CD4-positive, alpha-beta memory T cell (primary cell): ENCODE results near the gene EWSR1. TPM values are rescaled to one million over a fixed set of nuclear protein-coding genes. Genes with fewer than 3 reads are reported as not detected.

Source experiments
- CTCF ChIA-PET: fragments of 350-600 bp; sonication (Branson Sonifier 250); formaldehyde crosslinking; loops from one replicate; lab custom pipeline; 2021; ENCODE audit warnings: inconsistent platforms; ENCODE audit not compliant: partially characterized antibody; lab: Charles Lee
- POLR2A ChIA-PET: fragments of 350-600 bp; sonication (Branson Sonifier 250); formaldehyde crosslinking; loops from one replicate; lab custom pipeline; 2021; ENCODE audit not compliant: partially characterized antibody; lab: Charles Lee
- DNase-seq, 5 donors: peaks; one replicate each; pipeline versions ENCODE4 v3.0.0 to v3.0.0-alpha.2; 2020 to 2022; ENCODE audit warnings: mixed read lengths in 1 of 5
- H3K27ac ChIP-seq: one replicate; pipeline ENCODE4 v1.7.0; 2013; ENCODE audit warnings: low read depth, low read length
- H3K27me3 ChIP-seq: 2 replicates; pipeline ENCODE4 v1.7.0; 2013; ENCODE audit warnings: mild to moderate bottlenecking, low read length, moderate library complexity; ENCODE audit not compliant: insufficient read depth
- H3K36me3 ChIP-seq: 2 replicates; pipeline ENCODE4 v1.7.0; 2013; ENCODE audit warnings: mild to moderate bottlenecking, low read length, moderate library complexity; ENCODE audit not compliant: insufficient read depth
- H3K4me1 ChIP-seq: 2 replicates; pipeline ENCODE4 v1.7.0; 2013; ENCODE audit warnings: mild to moderate bottlenecking, low read length, moderate library complexity; ENCODE audit not compliant: insufficient read depth
- H3K4me3 ChIP-seq, 2 donors: one replicate each; pipeline ENCODE4 v1.7.0; 2013; ENCODE audit warnings: low read length in 2 of 2, mild to moderate bottlenecking in 1 of 2
- H3K9me3 ChIP-seq, 2 donors: one replicate each; pipeline ENCODE4 v1.7.0; 2013; ENCODE audit warnings: low read length in 2 of 2, control low read depth in 1 of 2; ENCODE audit not compliant: control insufficient read depth in 1 of 2
- H3K27ac Mint-ChIP-seq, 7 donors: one replicate each; pipeline ENCODE4 v1.8.0; 2020 to 2021; ENCODE audit warnings: mixed read lengths in 7 of 7, mild to moderate bottlenecking in 6 of 7, inconsistent platforms in 3 of 7, moderate library complexity in 3 of 7
- H3K27me3 Mint-ChIP-seq, 2 donors: one replicate each; pipeline ENCODE4 v1.8.0; 2020 to 2021; ENCODE audit warnings: mixed read lengths in 2 of 2
- H3K36me3 Mint-ChIP-seq, 2 donors: one replicate each; pipeline ENCODE4 v1.8.0; 2020 to 2021; ENCODE audit warnings: mixed read lengths in 2 of 2, inconsistent platforms in 1 of 2, mild to moderate bottlenecking in 1 of 2
- H3K4me1 Mint-ChIP-seq, 4 donors: one replicate each; pipeline ENCODE4 v1.8.0; 2020 to 2021; ENCODE audit warnings: mixed read lengths in 4 of 4, mild to moderate bottlenecking in 1 of 4
- H3K4me3 Mint-ChIP-seq, 8 donors: one replicate each; pipeline ENCODE4 v1.8.0; 2020 to 2021; ENCODE audit warnings: mixed read lengths in 8 of 8, mild to moderate bottlenecking in 7 of 8, moderate library complexity in 6 of 8, inconsistent platforms in 3 of 8
- H3K9me3 Mint-ChIP-seq, 8 donors: one replicate each; pipeline ENCODE4 v1.8.0; 2020 to 2021; ENCODE audit warnings: mixed read lengths in 8 of 8, mild to moderate bottlenecking in 5 of 8, inconsistent platforms in 3 of 8, moderate library complexity in 1 of 8
- intact Hi-C: fragments of 100-400 bp; cut with micrococcal nuclease; formaldehyde crosslinking; loops from one replicate; pipeline ENCODE4 v1.15.1; 2023
- polyA plus RNA-seq, 2 donors: library from polyadenylated mRNA; unstranded; fragments of 300-500 nt; fragmentation: Illumina TruSeq; gene quantifications; one replicate each; pipeline ENCODE4 v1.2.3, GENCODE V29; 2021
- total RNA-seq, 2 experiments: library from RNA; stranded (reverse); gene quantifications; one replicate each; pipeline ENCODE4 v1.2.3, GENCODE V29; 2021

The EWSR1 gene
- total and polyA plus RNA-seq, 4 experiments from 2014 or later, result 192 to 250 (median 228) TPM

DNA sequence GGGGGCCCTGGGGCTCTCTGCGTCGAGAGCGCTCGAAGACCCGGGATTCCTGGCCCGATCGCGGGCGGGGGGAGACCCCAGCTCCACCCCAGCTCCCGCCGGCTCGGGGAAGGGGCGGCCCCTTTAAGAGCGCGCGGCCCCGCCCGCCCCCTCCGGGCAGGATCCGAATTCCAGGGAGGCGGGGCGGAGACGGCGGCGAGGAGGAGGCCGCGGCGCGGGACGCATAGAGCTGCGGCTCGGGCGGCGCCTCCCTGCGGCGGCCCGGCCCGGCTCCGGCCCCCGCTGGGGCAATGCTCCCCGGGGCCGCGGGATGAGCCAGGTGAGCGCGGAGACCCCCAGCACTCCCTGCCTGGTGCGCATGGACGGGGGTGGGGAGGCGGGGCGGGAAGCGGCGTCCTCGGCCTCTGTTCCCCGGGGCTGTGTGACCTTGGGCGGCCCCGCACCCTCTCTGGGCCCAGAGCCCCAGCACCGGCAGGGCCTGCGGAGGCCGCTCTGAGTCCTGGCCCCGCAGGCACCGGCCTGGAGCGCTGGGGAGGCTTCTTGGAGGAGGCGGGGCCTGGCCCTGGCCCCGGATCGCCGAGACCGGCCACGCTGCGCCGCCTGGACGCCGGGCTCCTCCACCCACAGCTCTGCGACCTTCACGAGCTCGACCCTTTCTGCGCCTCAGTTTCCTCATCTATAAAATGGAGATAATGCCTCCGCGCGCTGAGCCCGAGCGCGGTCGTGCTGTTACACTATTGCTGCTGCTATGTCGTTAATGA lies 38.9 kb downstream of the EWSR1 start:
- Mint-ChIP-seq H3K4me1 (peaks cover 8 to 40% (median 17%) of the 10 kb centered on the region in 4 donors), H3K9me3 (no peaks in the 10 kb centered on the region), H3K27ac (peak overlapping the region in 2 of 7 donors; percentile 72 to 73), H3K27me3 (peaks cover 3 to 7% of the 10 kb centered on the region in 2 donors), H3K4me3 (peak overlapping the region; percentile 78 to 85 (median 83)), H3K36me3 (no peaks in the 10 kb centered on the region)
- H3K36me3 ChIP-seq, result no peaks in the 10 kb centered on the region
- H3K27ac ChIP-seq, result no peak overlapping the region
- no peaks in the 10 kb centered on the region for H3K27me3 ChIP-seq
- peaks cover 26% of the 10 kb centered on the region for H3K4me1 ChIP-seq
- H3K9me3 ChIP-seq, result no peaks in the 10 kb centered on the region
- intact Hi-C loops, result no loop called here
- no peak for DNase-seq
- H3K4me3 ChIP-seq, result peak overlapping the region in 1 of 2 donors; percentile 66
- ChIA-PET POLR2A (interaction anchor here (0.6 to 0.7 kb wide), 2 partner anchors 37 to 39 kb away, joined by 3 read pairs; partner anchors contain the start of genes EWSR1 and RHBDD3), CTCF (interaction anchor here (1.9 kb wide), 1 partner anchor 12 kb away, joined by 4 read pairs; no protein-coding TSS in a partner anchor)

DNA sequence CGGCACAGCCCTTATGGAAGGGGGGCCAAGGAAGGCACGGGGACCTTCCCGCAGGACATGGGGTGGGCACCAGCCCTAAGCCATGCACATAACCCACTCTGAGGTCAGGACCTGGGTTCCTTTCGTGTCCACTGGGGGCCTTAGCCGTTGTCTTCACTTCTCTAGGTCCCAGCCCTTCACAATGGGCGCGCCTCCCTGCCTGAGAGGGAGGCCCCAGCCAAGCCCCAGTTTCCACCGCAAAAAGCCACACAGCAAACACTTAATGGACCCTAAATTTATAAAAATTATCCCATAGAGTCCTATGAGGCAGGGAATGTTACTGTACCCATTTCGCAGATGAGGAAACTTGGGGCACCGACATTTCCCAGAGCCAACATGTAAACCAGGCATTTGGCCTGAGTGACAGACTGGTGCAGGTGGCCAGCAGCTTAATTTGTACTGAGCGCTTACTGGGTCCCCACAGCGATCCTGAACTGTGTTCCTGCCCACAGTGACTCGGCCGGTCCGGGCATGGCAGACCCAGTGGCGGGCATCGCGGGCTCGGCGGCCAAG lies 39.6 kb downstream of the EWSR1 start:
- H3K27me3 Mint-ChIP-seq, result peaks cover 6 to 11% of the 10 kb centered on the region in 2 donors
- Histone ChIP-seq H3K27ac (no peak overlapping the region), H3K9me3 (no peaks in the 10 kb centered on the region), H3K4me1 (peaks cover 26% of the 10 kb centered on the region), H3K4me3 (peak overlapping the region in 1 of 2 donors; percentile 66), H3K27me3 (no peaks in the 10 kb centered on the region), H3K36me3 (no peaks in the 10 kb centered on the region)
- peak overlapping the region in 3 of 7 donors; percentile 25 to 73 (median 72) for H3K27ac Mint-ChIP-seq
- peaks cover 8 to 40% (median 20%) of the 10 kb centered on the region in 4 donors for H3K4me1 Mint-ChIP-seq
- POLR2A ChIA-PET, result no interaction called here
- CTCF ChIA-PET, result interaction anchor here (1.9 kb wide), 1 partner anchor 13 kb away, joined by 4 read pairs; no protein-coding TSS in a partner anchor
- peak overlapping the region; percentile 78 to 85 (median 82) for H3K4me3 Mint-ChIP-seq
- intact Hi-C loops, result no loop called here
- no peak for DNase-seq
- no peaks in the 10 kb centered on the region for H3K36me3 Mint-ChIP-seq
- H3K9me3 Mint-ChIP-seq, result no peaks in the 10 kb centered on the region

DNA sequence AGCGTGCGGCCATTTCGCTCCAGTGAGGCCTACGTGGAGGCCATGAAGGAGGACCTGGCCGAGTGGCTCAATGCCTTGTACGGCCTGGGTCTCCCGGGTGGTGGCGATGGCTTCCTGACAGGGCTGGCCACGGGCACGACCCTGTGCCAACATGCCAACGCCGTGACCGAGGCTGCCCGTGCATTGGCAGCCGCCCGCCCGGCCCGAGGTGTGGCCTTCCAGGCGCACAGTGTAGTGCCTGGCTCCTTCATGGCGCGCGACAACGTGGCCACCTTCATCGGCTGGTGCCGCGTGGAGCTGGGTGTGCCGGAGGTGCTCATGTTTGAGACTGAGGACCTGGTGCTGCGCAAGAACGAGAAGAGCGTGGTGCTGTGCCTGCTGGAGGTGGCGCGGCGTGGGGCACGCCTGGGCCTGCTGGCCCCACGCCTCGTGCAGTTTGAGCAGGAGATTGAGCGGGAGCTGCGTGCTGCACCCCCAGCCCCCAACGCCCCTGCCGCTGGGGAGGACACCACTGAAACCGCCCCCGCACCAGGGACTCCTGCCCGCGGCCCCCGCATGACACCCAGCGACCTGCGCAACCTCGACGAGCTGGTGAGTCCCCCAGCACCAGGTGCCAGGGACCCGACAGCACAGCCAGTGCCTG lies 40.2 kb downstream of the EWSR1 start:
- no peak for DNase-seq
- H3K27ac Mint-ChIP-seq, result peak overlapping the region in 4 of 7 donors; percentile 24 to 73 (median 58)

DNA sequence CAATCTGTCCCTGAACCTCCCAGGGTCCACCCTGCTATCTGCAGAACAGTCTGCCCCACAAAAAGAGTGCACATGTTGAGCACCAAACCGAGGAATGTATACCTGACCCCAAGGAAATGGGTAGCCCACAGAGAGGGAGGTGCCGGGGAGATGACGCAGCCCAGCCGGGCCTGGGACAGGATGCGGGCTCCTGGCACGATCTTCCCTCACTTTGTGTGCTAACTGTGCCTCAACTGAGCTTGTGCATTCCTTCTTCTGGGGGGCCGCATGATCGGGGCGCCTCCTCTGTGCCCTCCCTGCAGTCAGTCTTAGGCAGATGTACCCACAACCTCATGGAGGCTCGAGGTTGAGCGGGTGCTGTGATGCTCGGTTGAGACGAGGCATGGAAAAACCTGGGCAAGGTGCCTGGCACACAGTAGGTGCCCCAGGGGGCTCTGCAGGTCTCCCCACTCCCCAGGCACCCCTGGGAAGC lies 40.8 kb downstream of the EWSR1 start:
- H3K36me3 Mint-ChIP-seq, result no peaks in the 10 kb centered on the region
- Histone ChIP-seq H3K27me3 (peaks cover 8% of the 10 kb centered on the region), H3K4me1 (peaks cover 27% of the 10 kb centered on the region), H3K9me3 (no peaks in the 10 kb centered on the region), H3K4me3 (no peak overlapping the region), H3K36me3 (no peaks in the 10 kb centered on the region), H3K27ac (no peak overlapping the region)
- peak; percentile 32 to 60 (median 51) for DNase-seq
- peak overlapping the region in 4 of 7 donors; percentile 24 to 73 (median 58) for H3K27ac Mint-ChIP-seq
- ChIA-PET CTCF (no interaction called here), POLR2A (no interaction called here)
- intact Hi-C loops, result no loop called here
- no peaks in the 10 kb centered on the region for H3K9me3 Mint-ChIP-seq
- peaks cover 10 to 41% (median 26%) of the 10 kb centered on the region in 4 donors for H3K4me1 Mint-ChIP-seq
- H3K27me3 Mint-ChIP-seq, result peaks cover 16 to 23% of the 10 kb centered on the region in 2 donors
- peak overlapping the region in 6 of 8 donors; percentile 40 to 67 (median 52) for H3K4me3 Mint-ChIP-seq

More for the DNA sequence above, 40.2 kb downstream of the EWSR1 start:
- no peaks in the 10 kb centered on the region for H3K36me3 ChIP-seq
- Mint-ChIP-seq H3K4me1 (peaks cover 8 to 40% (median 23%) of the 10 kb centered on the region in 4 donors), H3K4me3 (peak overlapping the region in 6 of 8 donors; percentile 40 to 78 (median 52)), H3K27me3 (peaks cover 10 to 17% of the 10 kb centered on the region in 2 donors), H3K9me3 (no peaks in the 10 kb centered on the region), H3K36me3 (no peaks in the 10 kb centered on the region)
- ChIA-PET POLR2A (no interaction called here), CTCF (no interaction called here)
- H3K27ac ChIP-seq, result no peak overlapping the region
- H3K9me3 ChIP-seq, result no peaks in the 10 kb centered on the region
- H3K4me3 ChIP-seq, result no peak overlapping the region
- H3K4me1 ChIP-seq, result peaks cover 26% of the 10 kb centered on the region
- H3K27me3 ChIP-seq, result peaks cover 4% of the 10 kb centered on the region
- intact Hi-C loops, result no loop called here

DNA sequence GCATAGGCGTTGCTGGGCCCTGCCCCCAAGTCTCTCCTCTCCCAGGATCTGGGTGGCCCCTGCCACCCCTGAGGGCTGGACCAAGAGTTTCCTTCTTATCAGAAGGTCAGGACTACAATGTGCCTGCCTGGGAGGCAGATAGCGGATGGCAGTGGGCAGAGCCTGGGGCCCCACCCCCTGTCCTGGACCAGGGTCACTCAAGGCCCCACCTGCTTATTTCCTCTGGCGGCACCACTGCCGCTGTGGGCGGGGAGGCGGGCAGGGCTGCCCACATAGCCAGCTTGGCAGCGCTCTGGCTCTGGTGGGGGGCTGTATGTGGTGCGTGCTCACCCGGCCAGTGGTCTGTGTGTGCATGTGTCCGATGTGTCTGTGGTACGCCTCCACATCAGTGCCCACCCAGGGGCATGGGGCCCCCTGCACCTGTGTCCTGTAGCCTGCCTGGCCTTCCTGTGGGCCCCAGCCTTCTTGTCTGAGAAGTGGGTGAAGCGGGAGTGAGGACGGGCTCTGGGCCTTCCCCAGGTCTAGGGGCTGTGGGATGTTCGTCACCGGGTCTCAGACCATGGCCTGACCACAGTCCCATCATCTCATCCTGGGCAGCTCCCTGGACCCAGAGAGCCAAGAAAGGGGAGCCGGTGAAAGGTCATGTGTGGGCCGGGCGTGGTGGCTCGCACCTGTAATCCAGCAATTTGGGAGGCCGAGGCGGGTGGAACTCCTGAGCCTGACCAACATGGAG lies 41.4 kb downstream of the EWSR1 start:
- Histone ChIP-seq H3K36me3 (no peaks in the 10 kb centered on the region), H3K27ac (no peak overlapping the region), H3K9me3 (no peaks in the 10 kb centered on the region), H3K27me3 (peaks cover 15% of the 10 kb centered on the region), H3K4me3 (no peak overlapping the region), H3K4me1 (peaks cover 34% of the 10 kb centered on the region)
- DNase-seq, result no peak
- no peaks in the 10 kb centered on the region for H3K36me3 Mint-ChIP-seq
- ChIA-PET POLR2A (no interaction called here), CTCF (no interaction called here)
- peak overlapping the region in 2 of 7 donors; percentile 64 to 76 for H3K27ac Mint-ChIP-seq
- peak overlapping the region in 2 of 8 donors; percentile 20 to 39 for H3K4me3 Mint-ChIP-seq
- H3K4me1 Mint-ChIP-seq, result peaks cover 17 to 48% (median 33%) of the 10 kb centered on the region in 4 donors
- H3K27me3 Mint-ChIP-seq, result peaks cover 23 to 27% of the 10 kb centered on the region in 2 donors
- intact Hi-C loops, result no loop called here
- H3K9me3 Mint-ChIP-seq, result peaks cover 0 to 2% (median 0%) of the 10 kb centered on the region in 8 donors

DNA sequence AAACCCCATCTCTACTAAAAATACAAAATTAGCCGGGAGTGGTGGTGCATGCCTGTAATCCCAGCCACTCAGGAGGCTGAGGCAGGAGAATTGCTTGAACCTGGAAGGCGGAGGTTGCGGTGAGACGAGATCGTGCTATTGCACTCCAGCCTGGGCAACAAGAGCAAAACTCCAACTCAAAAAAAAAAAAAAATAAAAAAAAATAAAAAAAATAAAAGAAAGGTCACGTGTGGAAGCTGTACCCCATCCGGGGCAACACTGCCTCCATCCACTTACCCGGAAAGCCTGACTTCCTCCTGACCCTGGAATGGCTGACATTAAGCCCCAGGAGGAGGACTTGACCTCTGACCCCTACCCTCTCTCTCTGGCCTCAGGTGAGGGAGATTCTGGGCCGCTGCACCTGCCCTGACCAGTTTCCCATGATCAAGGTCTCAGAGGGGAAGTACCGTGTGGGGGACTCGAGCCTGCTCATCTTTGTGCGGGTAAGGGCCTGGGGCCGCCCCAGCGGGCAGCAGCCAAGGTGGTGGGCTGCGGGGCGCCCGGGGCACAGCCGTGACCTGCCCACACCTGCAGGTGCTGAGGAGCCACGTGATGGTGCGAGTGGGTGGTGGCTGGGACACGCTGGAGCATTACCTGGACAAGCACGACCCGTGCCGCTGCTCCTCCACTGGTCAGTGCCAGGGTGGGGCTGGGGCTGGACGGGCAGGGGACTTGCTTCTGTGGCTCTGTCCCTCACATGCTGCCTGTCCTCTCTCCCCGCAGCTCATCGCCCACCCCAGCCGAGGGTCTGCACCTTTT lies 42.2 kb downstream of the EWSR1 start:
- Histone ChIP-seq H3K27me3 (peaks cover 20% of the 10 kb centered on the region), H3K4me1 (peaks cover 39% of the 10 kb centered on the region), H3K36me3 (no peaks in the 10 kb centered on the region), H3K27ac (no peak overlapping the region), H3K9me3 (no peaks in the 10 kb centered on the region), H3K4me3 (no peak overlapping the region)
- Mint-ChIP-seq H3K4me1 (peaks cover 18 to 47% (median 33%) of the 10 kb centered on the region in 4 donors), H3K9me3 (peaks cover 0 to 3% (median 0%) of the 10 kb centered on the region in 8 donors), H3K4me3 (no peak overlapping the region), H3K27ac (no peak overlapping the region), H3K36me3 (no peaks in the 10 kb centered on the region), H3K27me3 (peaks cover 25 to 30% of the 10 kb centered on the region in 2 donors)
- DNase-seq, result no peak
- ChIA-PET CTCF (no interaction called here), POLR2A (no interaction called here)
- intact Hi-C loops, result no loop called here
